Activated effector memory CD4-positive, alpha-beta T cell treated with anti-CD3 and anti-CD28 coated beads, Interleukin-2, amount 50 U/mL, for 16 hours (primary cell): ENCODE results near the gene WDR74.

Source experiments
- DNase-seq: peaks from one replicate; pipeline ENCODE4 v3.0.0-alpha.2; 2020

WDR74 gene

GRCh38 chr11:62791501-62792201 is 47.7 kb downstream of the WDR74 start, which contains the start of gene TMEM223:
TSS of gene TMEM223 (minus strand) at chr11:62792006. CDS start at chr11:62791994, 12 bp downstream.
- DNase-seq: peak; percentile 97

DNA sequence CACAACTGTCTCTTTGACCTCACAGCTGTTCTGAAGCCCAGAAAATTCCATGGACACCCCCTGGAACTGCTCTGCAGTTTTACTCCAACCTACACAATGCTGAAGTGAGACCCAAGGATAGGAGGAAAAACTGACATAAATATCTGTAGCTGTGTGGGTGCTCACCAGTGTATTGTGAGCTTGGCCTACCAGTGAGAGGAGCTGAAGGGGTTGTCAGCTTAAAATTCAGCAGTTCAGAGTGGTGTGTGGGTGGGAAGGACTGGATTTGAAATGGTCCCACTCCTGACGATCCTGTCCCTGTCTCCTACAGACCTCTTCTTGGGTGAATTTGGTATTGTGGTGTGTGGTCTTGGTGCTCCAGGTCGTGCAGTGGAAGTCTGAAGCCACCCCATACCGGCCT is 49.8 kb downstream of the WDR74 start:
- DNase-seq: no peak

DNA sequence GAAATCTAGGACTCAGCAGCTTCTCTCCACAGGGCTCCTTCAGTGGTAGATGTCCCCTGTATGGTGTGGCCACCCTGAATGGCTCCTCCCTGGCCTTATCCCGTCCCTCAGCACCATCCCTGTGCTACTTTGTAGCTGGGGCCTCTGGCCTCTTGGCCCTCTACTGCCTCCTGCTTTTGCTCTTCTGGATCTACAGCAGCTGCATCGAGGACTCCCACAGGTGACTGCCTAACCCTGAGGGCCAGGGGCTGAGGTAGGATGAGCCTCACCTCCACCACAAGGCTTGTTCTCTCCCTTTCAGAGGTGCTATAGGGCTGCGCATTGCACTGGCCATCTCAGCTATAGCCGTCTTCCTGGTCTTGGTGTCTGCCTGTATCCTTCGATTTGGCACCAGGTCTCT is 50.4 kb downstream of the WDR74 start:
- DNase-seq: no peak

GRCh38 chr11:62787005-62787759 is 52.2 kb downstream of the WDR74 start, which contains the start of gene TMEM179B:
TSS of gene TMEM179B (plus strand) at chr11:62787402. CDS start at chr11:62787432, 30 bp downstream.
- DNase-seq: peak; percentile 98

GRCh38 chr11:62786318-62787004 is 52.9 kb downstream of the WDR74 start:
- peak; percentile 95 for DNase-seq
